Mucosa of stomach (tissue), 1 donor: ENCODE data around the gene KBTBD7.

Source experiments
- H3K27me3 ChIP-seq: one replicate; pipeline ENCODE4 v1.7.0; 2013; ENCODE audit warnings: mild to moderate bottlenecking, low read length; ENCODE audit not compliant: control insufficient read depth, insufficient read depth
- H3K36me3 ChIP-seq: one replicate; pipeline ENCODE4 v1.7.0; 2013; ENCODE audit warnings: low read length; ENCODE audit not compliant: control insufficient read depth, insufficient read depth
- H3K4me1 ChIP-seq: one replicate; pipeline ENCODE4 v1.7.0; 2013; ENCODE audit warnings: mild to moderate bottlenecking, low read length; ENCODE audit not compliant: control insufficient read depth, insufficient read depth
- H3K4me3 ChIP-seq: one replicate; pipeline ENCODE4 v1.7.0; 2013; ENCODE audit warnings: low read length
- H3K9ac ChIP-seq: one replicate; pipeline ENCODE4 v1.7.0; 2013; ENCODE audit warnings: mild to moderate bottlenecking, low read length, moderate library complexity
- H3K9me3 ChIP-seq: one replicate; pipeline ENCODE4 v1.7.0; 2013; ENCODE audit warnings: mild to moderate bottlenecking, low read length, moderate library complexity; ENCODE audit not compliant: control insufficient read depth
- donor health status: Pancreatic carcinoma.

KBTBD7 gene

GRCh38 chr13:41193919-41194824, at the start of gene KBTBD7:
Gene KBTBD7, minus strand, starts transcription at chr13:41194569. Its CDS starts 312 bp downstream, at chr13:41194257.
- H3K27me3 ChIP-seq, result no peaks in the 10 kb centered on the region
- H3K9me3 ChIP-seq, result no peaks in the 10 kb centered on the region
- H3K4me3 ChIP-seq, result peak within 1 kb of the TSS; percentile 73
- no peaks in the 10 kb centered on the region for H3K36me3 ChIP-seq
- no peaks in the 10 kb centered on the region for H3K4me1 ChIP-seq
- peak within 1 kb of the TSS; percentile 76 for H3K9ac ChIP-seq

GRCh38 chr13:41241626-41242025, 47.3 kb upstream of the KBTBD7 start:
- H3K36me3 ChIP-seq, result no peaks in the 10 kb centered on the region
- no peaks in the 10 kb centered on the region for H3K9me3 ChIP-seq
- no peaks in the 10 kb centered on the region for H3K27me3 ChIP-seq
- H3K4me3 ChIP-seq, result no peak overlapping the region
- H3K9ac ChIP-seq, result no peak overlapping the region
- H3K4me1 ChIP-seq, result no peaks in the 10 kb centered on the region

- H3K9me3 ChIP-seq, result no peaks in the 10 kb centered on the region
- H3K36me3 ChIP-seq, result no peaks in the 10 kb centered on the region
- peaks cover 12% of the 10 kb centered on the region for H3K4me1 ChIP-seq
- no peaks in the 10 kb centered on the region for H3K27me3 ChIP-seq
- no peak overlapping the region for H3K4me3 ChIP-seq
- H3K9ac ChIP-seq, result no peak overlapping the region
Measured at GRCh38 chr13:41236369-41236768, 42.0 kb upstream of the KBTBD7 start.

- peaks cover 14% of the 10 kb centered on the region for H3K4me1 ChIP-seq
- no peaks in the 10 kb centered on the region for H3K27me3 ChIP-seq
- H3K9ac ChIP-seq, result no peak overlapping the region
- no peaks in the 10 kb centered on the region for H3K36me3 ChIP-seq
- no peaks in the 10 kb centered on the region for H3K9me3 ChIP-seq
- no peak overlapping the region for H3K4me3 ChIP-seq
Measured at GRCh38 chr13:41232578-41233480, 38.5 kb upstream of the KBTBD7 start.

- Histone ChIP-seq H3K4me3 (no peak overlapping the region), H3K4me1 (peaks cover 14% of the 10 kb centered on the region), H3K9me3 (no peaks in the 10 kb centered on the region), H3K9ac (no peak overlapping the region), H3K27me3 (no peaks in the 10 kb centered on the region), H3K36me3 (no peaks in the 10 kb centered on the region)
Measured at GRCh38 chr13:41231786-41232185, 37.4 kb upstream of the KBTBD7 start.

GRCh38 chr13:41231025-41231677, 36.8 kb upstream of the KBTBD7 start:
- H3K4me3 ChIP-seq, result no peak overlapping the region
- H3K36me3 ChIP-seq, result no peaks in the 10 kb centered on the region
- no peaks in the 10 kb centered on the region for H3K27me3 ChIP-seq

GRCh38 chr13:41229356-41229755, 35.0 kb upstream of the KBTBD7 start:
- Histone ChIP-seq H3K4me1 (peaks cover 14% of the 10 kb centered on the region), H3K9me3 (no peaks in the 10 kb centered on the region), H3K36me3 (no peaks in the 10 kb centered on the region), H3K27me3 (no peaks in the 10 kb centered on the region), H3K9ac (no peak overlapping the region), H3K4me3 (no peak overlapping the region)

More at GRCh38 chr13:41231025-41231677, 36.8 kb upstream of the KBTBD7 start:
- Histone ChIP-seq H3K4me1 (peaks cover 14% of the 10 kb centered on the region), H3K9ac (no peak overlapping the region), H3K9me3 (no peaks in the 10 kb centered on the region)

- Histone ChIP-seq H3K9me3 (no peaks in the 10 kb centered on the region), H3K36me3 (peaks cover 4% of the 10 kb centered on the region)
Measured at GRCh38 chr13:41224113-41225110, 30.0 kb upstream of the KBTBD7 start.

GRCh38 chr13:41222259-41222852, 28.0 kb upstream of the KBTBD7 start:
- no peaks in the 10 kb centered on the region for H3K27me3 ChIP-seq
- H3K36me3 ChIP-seq, result peaks cover 4% of the 10 kb centered on the region
- no peak overlapping the region for H3K9ac ChIP-seq
- H3K9me3 ChIP-seq, result no peaks in the 10 kb centered on the region
- no peaks in the 10 kb centered on the region for H3K4me1 ChIP-seq
- no peak overlapping the region for H3K4me3 ChIP-seq

More at GRCh38 chr13:41224113-41225110, 30.0 kb upstream of the KBTBD7 start:
- Histone ChIP-seq H3K4me1 (no peaks in the 10 kb centered on the region), H3K27me3 (no peaks in the 10 kb centered on the region), H3K9ac (no peak overlapping the region), H3K4me3 (no peak overlapping the region)

- no peak overlapping the region for H3K4me3 ChIP-seq
- H3K36me3 ChIP-seq, result peaks cover 4% of the 10 kb centered on the region
- no peaks in the 10 kb centered on the region for H3K9me3 ChIP-seq
- H3K27me3 ChIP-seq, result no peaks in the 10 kb centered on the region
- no peaks in the 10 kb centered on the region for H3K4me1 ChIP-seq
- no peak overlapping the region for H3K9ac ChIP-seq
Measured at GRCh38 chr13:41220401-41220800, 26.0 kb upstream of the KBTBD7 start.
